GM12892 (cell line): ENCODE data around the gene ARID1B.

Experiments
- POLR2A ChIP-seq: IDR thresholded peaks from 2 replicates; pipeline ENCODE4 v1.6.1; 2011; ENCODE audit warnings: low read depth, low read length, control low read depth
- POLR2AphosphoS5 ChIP-seq: IDR thresholded peaks from 2 replicates; pipeline ENCODE4 v1.6.1; 2011; ENCODE audit warnings: low read depth, low read length, control low read depth

GRCh38 chr6:157145656-157146285, 368.6 kb downstream of the ARID1B start:
- no peak for TF ChIP-seq POLR2A
- TF ChIP-seq POLR2AphosphoS5, result no peak
